Prostate gland (tissue), 2 donors: ENCODE data around the gene NCF2.

ENCODE experiments used
- CTCF ChIP-seq, 4 experiments: fragments of 200-600 bp in 2 of 4; fragments of 450-650 bp in 2 of 4; sonication (generic) in 2 of 4; IDR thresholded peaks; 1 replicate in 3 of 4; 2 replicates in 1 of 4; pipeline ENCODE4 v1.5.1; 2016 to 2019; ENCODE audit warnings: antibody characterized with exemption in 4 of 4, mild to moderate bottlenecking in 2 of 4, moderate library complexity in 2 of 4
- POLR2A ChIP-seq: fragments of 450-650 bp; IDR thresholded peaks from one replicate; pipeline ENCODE4 v1.6.1; 2016; ENCODE audit warnings: antibody characterized with exemption, mild to moderate bottlenecking
- POLR2AphosphoS5 ChIP-seq: sonication (generic); formaldehyde crosslinking; IDR thresholded peaks from one replicate; pipeline ENCODE4 v1.6.1; 2017; ENCODE audit warnings: antibody characterized with exemption

- TF ChIP-seq CTCF (IDR thresholded peaks at IDR 0.05) = no peak
- TF ChIP-seq POLR2A = no peak
- TF ChIP-seq POLR2AphosphoS5 = no peak
These were observed 875 bp downstream of the NCF2 start for GRCh38 chr1:183589384-183589783.
